ENCODE results near the gene CCDC33.
A peak's percentile ranks its signal among the peaks of the same experiment; 100 is the strongest.

The CCDC33 gene

GRCh38 chr15:74322558-74323180, 86.5 kb downstream of the CCDC33 start:
- TF ChIP-seq CTCF (IDR thresholded peaks at IDR 0.05), result peak; percentile 86

- TF ChIP-seq CTCF (IDR thresholded peaks at IDR 0.05), result no peak
Measured at GRCh38 chr15:74324714-74325113, 88.6 kb downstream of the CCDC33 start.

GRCh38 chr15:74326746-74327145, 90.6 kb downstream of the CCDC33 start:
- no peak for TF ChIP-seq CTCF (IDR thresholded peaks at IDR 0.05)

GRCh38 chr15:74327756-74328155, 91.6 kb downstream of the CCDC33 start:
- TF ChIP-seq CTCF (IDR thresholded peaks at IDR 0.05), result no peak

- TF ChIP-seq CTCF (IDR thresholded peaks at IDR 0.05), result no peak
Measured at GRCh38 chr15:74328331-74329056, 92.4 kb downstream of the CCDC33 start.

- TF ChIP-seq CTCF (IDR thresholded peaks at IDR 0.05), result no peak
Measured at GRCh38 chr15:74330861-74331408, 94.8 kb downstream of the CCDC33 start.

- no peak for TF ChIP-seq CTCF (IDR thresholded peaks at IDR 0.05)
Measured at GRCh38 chr15:74332011-74332410, 95.9 kb downstream of the CCDC33 start.

Measured in LNCAP (cell line).